Muscle of leg (tissue), 11 donors: Measurements from ENCODE around the gene EMILIN2. TPM values are rescaled to one million over a fixed set of nuclear protein-coding genes. Genes with fewer than 3 reads are reported as not detected.
"Not testable (repeated sequence)": the region's sequence is repeated elsewhere in the genome, so short reads cannot be mapped to it uniquely, and the experiment has no call there.

Experiments used
- DNase-seq: peaks from one replicate; pipeline ENCODE4 v3.0.0; 2013
- H3K27ac ChIP-seq: one replicate; pipeline ENCODE4 v1.5.1; 2013; ENCODE audit warnings: mild to moderate bottlenecking, low read length, control low read depth
- H3K27me3 ChIP-seq: one replicate; pipeline ENCODE4 v1.6.1; 2013; ENCODE audit warnings: low read length; ENCODE audit not compliant: control insufficient read depth, insufficient read depth
- H3K36me3 ChIP-seq: one replicate; pipeline ENCODE4 v1.6.1; 2013; ENCODE audit warnings: low read length; ENCODE audit not compliant: control insufficient read depth, insufficient read depth
- H3K4me1 ChIP-seq: one replicate; pipeline ENCODE4 v1.6.1; 2013; ENCODE audit warnings: low read length; ENCODE audit not compliant: control insufficient read depth, insufficient read depth
- H3K4me3 ChIP-seq: one replicate; pipeline ENCODE4 v1.5.1; 2013; ENCODE audit warnings: low read length, control low read depth
- H3K9me3 ChIP-seq: replicated peaks from 2 replicates; pipeline ENCODE4 v1.6.1; 2013; ENCODE audit warnings: low read depth, low read length; ENCODE audit not compliant: control insufficient read depth
- WGBS: methylation state at CpG from one replicate; pipeline ENCODE4 v1.1.5; 2013; ENCODE audit warnings: missing lambda C conversion rate; ENCODE audit not compliant: insufficient coverage; 5-methylcytosine and 5-hydroxymethylcytosine counted together
- polyA plus RNA-seq, 8 donors: library from polyadenylated mRNA; unstranded; fragments of 120-200 nt; gene quantifications; one replicate each; pipeline versions ENCODE4 v1.2.1 to v1.2.3, GENCODE V29; 2013; ENCODE audit warnings: inconsistent platforms in 1 of 8, low replicate concordance in 1 of 8; ENCODE audit not compliant: insufficient read length in 8 of 8, insufficient read depth in 1 of 8
- total RNA-seq: library from RNA; stranded (reverse); fragments of 120-200 nt; gene quantifications from one replicate; pipeline ENCODE4 v1.2.4, GENCODE V29; 2013

Gene EMILIN2
- total and polyA plus RNA-seq, 9 donors = 23.0 to 46.7 (median 30.2) TPM

DNA sequence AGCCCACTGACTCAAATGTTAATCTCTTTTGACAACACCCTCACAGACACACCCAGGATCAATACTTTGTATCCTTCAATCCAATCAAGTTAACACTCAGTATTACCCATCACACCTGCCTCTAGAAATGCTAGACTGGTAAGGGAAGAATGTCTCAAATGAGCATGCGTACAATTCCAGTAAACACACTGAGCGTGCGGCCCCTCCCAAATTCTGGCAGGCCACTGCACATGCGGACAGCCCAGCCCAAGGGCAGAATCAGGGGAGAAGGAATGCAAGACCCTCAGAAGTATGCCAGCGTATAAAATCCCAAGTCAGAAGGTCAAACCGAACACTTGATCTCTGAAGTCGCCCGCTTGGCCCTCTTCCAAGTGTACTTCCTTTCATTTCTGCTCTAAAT, 7.6 kb upstream of the EMILIN2 start:
- Histone ChIP-seq H3K36me3 (no peaks in the 10 kb centered on the region), H3K9me3 (peaks cover 3% of the 10 kb centered on the region), H3K27ac (no peak overlapping the region), H3K4me3 (no peak overlapping the region), H3K4me1 (peaks cover 3% of the 10 kb centered on the region), H3K27me3 (peaks cover 8% of the 10 kb centered on the region)
- no peak for DNase-seq
- 89% methylated on average over 4 of the region's 8 CpGs for WGBS

- no peak overlapping the region for H3K27ac ChIP-seq
- no peak overlapping the region for H3K4me3 ChIP-seq
- DNase-seq = no peak
- peaks cover 12% of the 10 kb centered on the region for H3K27me3 ChIP-seq
- peaks cover 3% of the 10 kb centered on the region for H3K9me3 ChIP-seq
- peaks cover 3% of the 10 kb centered on the region for H3K4me1 ChIP-seq
- no peaks in the 10 kb centered on the region for H3K36me3 ChIP-seq
- WGBS = no CpG with 5 or more reads among the region's 1 CpG
Measured at GRCh38 chr18:2840521-2840920, 6.3 kb upstream of the EMILIN2 start.

GRCh38 chr18:2843146-2843545, 3.7 kb upstream of the EMILIN2 start:
- no CpG with 5 or more reads among the region's 6 CpGs for WGBS
- Histone ChIP-seq H3K27ac (no peak overlapping the region), H3K4me1 (peaks cover 15% of the 10 kb centered on the region), H3K36me3 (no peaks in the 10 kb centered on the region), H3K9me3 (no peaks in the 10 kb centered on the region), H3K27me3 (peaks cover 33% of the 10 kb centered on the region), H3K4me3 (no peak overlapping the region)
- DNase-seq = no peak

GRCh38 chr18:2845172-2845571, 1.6 kb upstream of the EMILIN2 start:
- no CpG with 5 or more reads among the region's 4 CpGs for WGBS
- Histone ChIP-seq H3K4me1 (peaks cover 18% of the 10 kb centered on the region), H3K36me3 (no peaks in the 10 kb centered on the region), H3K27me3 (peaks cover 46% of the 10 kb centered on the region), H3K27ac (no peak overlapping the region), H3K9me3 (no peaks in the 10 kb centered on the region), H3K4me3 (no peak overlapping the region)
- DNase-seq = peak; percentile 53

DNA sequence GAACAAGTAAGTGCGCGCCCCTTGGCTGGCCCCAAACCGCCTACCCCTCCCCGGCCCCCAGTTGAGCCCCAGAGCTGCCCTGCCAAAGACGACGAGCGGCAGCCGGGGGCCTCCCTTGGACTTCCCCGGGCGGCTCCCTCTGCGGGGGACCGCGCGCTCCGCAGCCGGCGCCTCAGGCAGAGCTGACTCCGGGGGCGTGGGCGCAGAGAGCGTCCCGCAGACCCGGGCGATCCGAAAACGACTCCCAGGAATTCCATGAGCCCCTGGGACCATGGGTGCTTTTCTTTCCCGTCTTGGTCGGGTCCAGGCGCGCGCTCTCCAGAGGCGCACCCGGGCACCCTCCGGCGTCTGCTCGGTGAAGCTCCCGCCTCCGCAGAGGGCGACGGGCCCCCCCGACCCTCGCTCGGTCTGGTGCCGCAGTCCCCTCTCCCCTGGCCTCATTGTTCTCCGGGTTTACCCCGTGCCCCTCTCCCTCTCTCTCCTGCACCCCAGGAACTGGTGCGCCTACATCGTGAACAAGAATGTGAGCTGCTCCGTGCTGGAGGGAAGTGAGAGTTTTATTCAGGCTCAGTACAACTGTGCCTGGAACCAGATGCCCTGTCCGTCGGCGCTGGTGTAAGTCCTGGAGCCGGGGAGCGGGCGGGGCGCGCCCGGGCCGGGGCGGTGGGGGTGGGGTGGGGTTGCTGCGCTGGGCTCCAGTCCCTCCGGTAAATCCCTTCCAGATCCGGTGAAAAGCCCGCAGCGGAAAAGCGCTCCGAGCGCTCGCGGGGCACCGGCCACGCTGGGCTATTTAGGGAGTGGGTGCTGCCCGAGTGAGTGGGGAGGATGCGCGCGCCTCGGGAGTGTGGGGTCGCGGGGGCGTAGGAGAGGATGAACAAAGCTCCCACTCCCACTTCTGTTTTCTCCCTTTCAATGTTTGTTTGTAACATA, 776 bp downstream of the EMILIN2 start:
- peak; percentile 62 for DNase-seq
- Histone ChIP-seq H3K27me3 (peaks cover 45% of the 10 kb centered on the region), H3K36me3 (no peaks in the 10 kb centered on the region), H3K9me3 (no peaks in the 10 kb centered on the region), H3K4me1 (peaks cover 23% of the 10 kb centered on the region), H3K4me3 (peak overlapping the region; percentile 63), H3K27ac (peak overlapping the region; percentile 80)
- under 1% methylated on average over 61 of the region's 80 CpGs for WGBS

DNA sequence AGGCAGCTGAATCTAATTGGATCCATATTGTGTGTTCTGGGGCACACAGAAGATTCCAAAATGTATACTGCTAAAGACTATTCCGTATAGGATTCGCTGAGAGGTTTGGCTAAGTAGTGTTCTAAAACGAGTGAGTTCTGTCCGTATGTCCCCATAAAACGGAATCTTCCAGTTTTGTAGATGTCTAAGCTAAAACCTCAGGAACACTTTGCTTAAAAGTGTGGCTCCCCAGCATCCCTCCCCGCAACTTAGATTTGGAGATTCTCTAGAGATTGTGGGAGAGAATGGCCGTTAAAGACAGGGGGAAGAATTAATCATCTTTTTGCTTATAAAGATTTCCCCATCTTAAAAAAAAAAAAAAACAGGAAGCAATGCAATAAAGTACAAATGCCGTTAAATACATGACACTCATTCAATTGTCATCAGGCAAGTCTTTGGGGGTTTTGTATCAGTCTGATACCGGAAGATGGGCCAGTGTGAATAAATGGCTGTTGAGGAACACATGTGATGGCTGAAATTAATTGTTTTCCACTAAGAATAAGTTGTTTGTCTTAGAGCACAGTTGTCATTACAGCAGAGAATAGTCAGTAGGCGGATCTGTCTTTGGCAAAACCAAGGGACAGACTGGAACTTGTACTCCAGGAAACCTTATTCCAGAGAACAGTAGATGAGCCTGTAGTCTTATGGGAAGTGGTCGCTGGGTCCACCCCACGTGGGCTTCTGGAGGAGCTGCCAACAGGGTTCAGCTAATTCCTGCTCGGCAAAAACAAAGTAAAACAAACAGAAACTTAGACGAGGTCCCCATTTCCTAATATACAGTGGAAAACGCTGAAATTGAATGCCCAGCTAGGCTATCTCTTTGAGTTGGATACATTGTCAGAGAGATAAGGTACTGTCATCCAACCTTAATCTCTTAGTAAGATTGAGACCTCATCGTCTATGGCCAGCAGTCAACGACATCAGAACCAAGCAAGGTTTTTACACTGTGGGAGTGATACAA, 1.7 kb downstream of the EMILIN2 start:
- peak; percentile 56 for DNase-seq
- WGBS = 15% methylated on average over 3 of the region's 17 CpGs
- Histone ChIP-seq H3K27ac (peak overlapping the region; percentile 80), H3K4me3 (peak overlapping the region; percentile 63), H3K27me3 (peaks cover 43% of the 10 kb centered on the region), H3K9me3 (no peaks in the 10 kb centered on the region), H3K36me3 (peaks cover 2% of the 10 kb centered on the region), H3K4me1 (peaks cover 24% of the 10 kb centered on the region)

DNA sequence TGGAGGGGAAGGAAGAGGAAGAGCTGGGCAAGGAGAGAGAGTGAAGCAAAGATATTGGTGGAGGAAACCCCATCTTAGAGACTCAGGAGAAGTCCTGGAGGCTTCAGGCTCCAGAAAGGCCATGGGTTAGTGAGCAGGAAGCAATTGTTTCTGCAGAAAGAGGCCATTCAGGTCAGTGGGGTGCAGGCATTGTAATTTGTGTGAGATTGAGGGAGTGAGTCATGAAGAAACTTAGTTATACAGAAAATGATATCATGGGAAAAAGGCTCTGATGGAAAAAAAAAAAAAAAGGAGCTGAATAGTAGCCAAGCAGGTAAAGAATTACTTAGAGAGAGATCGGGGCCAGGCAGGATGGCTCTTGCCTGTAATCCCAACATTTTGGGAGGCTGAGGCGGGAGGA, 4.0 kb downstream of the EMILIN2 start:
- Histone ChIP-seq H3K36me3 (peaks cover 2% of the 10 kb centered on the region), H3K9me3 (no peaks in the 10 kb centered on the region), H3K27me3 (peaks cover 33% of the 10 kb centered on the region), H3K27ac (no peak overlapping the region), H3K4me1 (peaks cover 41% of the 10 kb centered on the region), H3K4me3 (no peak overlapping the region)
- no CpG with 5 or more reads among the region's 2 CpGs for WGBS
- DNase-seq = no peak

- no peaks in the 10 kb centered on the region for H3K9me3 ChIP-seq
- no peak overlapping the region for H3K27ac ChIP-seq
- H3K27me3 ChIP-seq = peaks cover 24% of the 10 kb centered on the region
- peaks cover 35% of the 10 kb centered on the region for H3K4me1 ChIP-seq
- DNase-seq = no peak
- no peak overlapping the region for H3K4me3 ChIP-seq
- no CpG with 5 or more reads among the region's 8 CpGs for WGBS
- H3K36me3 ChIP-seq = peaks cover 2% of the 10 kb centered on the region
Measured at GRCh38 chr18:2851771-2852170, 5.0 kb downstream of the EMILIN2 start.

DNA sequence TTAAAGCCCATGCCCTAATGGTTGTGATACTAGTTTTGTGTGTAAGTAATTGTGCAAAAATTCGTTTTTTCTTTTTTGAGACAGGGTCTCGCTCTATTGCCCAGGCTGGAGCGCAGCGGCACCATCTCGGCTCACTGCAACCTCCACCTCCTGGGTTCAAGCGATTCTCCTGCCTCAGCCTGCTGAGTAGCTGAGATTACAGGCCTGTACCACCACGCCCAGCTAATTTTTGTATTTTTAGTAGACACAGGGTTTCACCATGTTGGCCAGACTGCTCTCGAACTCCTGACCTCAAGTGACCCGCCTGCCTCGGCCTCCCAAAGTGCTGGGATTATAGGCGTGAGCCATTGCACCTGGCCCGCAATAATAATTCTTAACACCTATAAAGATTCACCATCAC, 5.7 kb downstream of the EMILIN2 start:
- H3K4me3 ChIP-seq, H3K27ac ChIP-seq, H3K36me3 ChIP-seq, H3K9me3 ChIP-seq, DNase-seq: not testable (repeated sequence)
- WGBS = 96% methylated on average over 7 of the region's 12 CpGs
- Histone ChIP-seq H3K4me1 (peaks cover 33% of the 10 kb centered on the region), H3K27me3 (peaks cover 20% of the 10 kb centered on the region)
